Breast epithelium (tissue), 3 donors: Measurements from ENCODE around the gene YES1.

Source experiments
- CTCF ChIP-seq, 3 donors: fragments of 450-650 bp; IDR thresholded peaks; one replicate each; pipeline ENCODE4 v1.5.1; 2016 to 2017; ENCODE audit warnings: antibody characterized with exemption in 3 of 3, mild to moderate bottlenecking in 3 of 3, moderate library complexity in 3 of 3
- POLR2A ChIP-seq: fragments of 450-650 bp; IDR thresholded peaks from one replicate; pipeline ENCODE4 v1.6.1; 2016; ENCODE audit warnings: antibody characterized with exemption, mild to moderate bottlenecking, moderate library complexity
- POLR2AphosphoS5 ChIP-seq, 3 donors: sonication (generic); formaldehyde crosslinking; IDR thresholded peaks; one replicate each; pipeline ENCODE4 v1.6.1; 2017; ENCODE audit warnings: antibody characterized with exemption in 3 of 3

GRCh38 chr18:688323-688722 lies 123.7 kb downstream of the YES1 start:
- TF ChIP-seq CTCF (IDR thresholded peaks at IDR 0.05): no peak
- TF ChIP-seq POLR2A: no peak
- TF ChIP-seq POLR2AphosphoS5 (IDR thresholded peaks at IDR 0.05): no peak
